HG03097 (cell line): ENCODE results near the gene FBLIM1.
"Not testable (repeated sequence)": the region's sequence is repeated elsewhere in the genome, so short reads cannot be mapped to it uniquely, and the experiment has no call there.

ENCODE experiments used
- ATAC-seq: cut with Tn5 transposase; IDR thresholded peaks from one replicate; pipeline ENCODE4 v1.9.1; 2021; ENCODE audit not compliant: unreplicated experiment, low FRiP score

The FBLIM1 gene

GRCh38 chr1:15803380-15803779, 44.8 kb downstream of the FBLIM1 start:
- ATAC-seq: no peak

DNA sequence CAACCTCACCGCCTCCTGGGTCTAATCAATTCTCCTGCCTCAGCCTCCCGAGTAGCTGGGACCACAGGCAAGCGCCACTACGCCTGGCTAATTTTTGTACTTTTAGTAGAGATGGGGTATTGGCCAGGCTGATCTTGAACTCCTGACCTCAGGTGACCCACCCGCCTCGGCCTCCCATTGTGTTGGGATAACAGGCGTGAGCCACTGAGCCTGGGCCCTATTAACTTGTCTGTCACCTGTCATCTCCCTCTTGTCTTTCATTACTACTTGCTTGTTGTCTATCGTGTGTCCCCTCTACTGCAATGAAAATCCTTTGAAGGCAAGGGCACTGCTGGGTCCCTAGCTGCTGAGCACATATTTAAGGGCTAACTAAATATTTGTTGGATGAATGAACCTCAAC, 45.5 kb downstream of the FBLIM1 start:
- ATAC-seq: no peak

GRCh38 chr1:15807121-15807520, 48.5 kb downstream of the FBLIM1 start:
- no peak for ATAC-seq

- not testable (repeated sequence) for ATAC-seq
Measured at GRCh38 chr1:15807549-15807948, 49.0 kb downstream of the FBLIM1 start, which contains the start of gene UQCRHL. TSS of gene UQCRHL (minus strand) at chr1:15807649. CDS start at chr1:15807649, 0 bp downstream.

GRCh38 chr1:15808955-15809354, 50.4 kb downstream of the FBLIM1 start:
- ATAC-seq: no peak

- ATAC-seq: no peak
Measured at GRCh38 chr1:15810073-15810472, 51.5 kb downstream of the FBLIM1 start.

GRCh38 chr1:15816674-15817073, 58.1 kb downstream of the FBLIM1 start:
- no peak for ATAC-seq

DNA sequence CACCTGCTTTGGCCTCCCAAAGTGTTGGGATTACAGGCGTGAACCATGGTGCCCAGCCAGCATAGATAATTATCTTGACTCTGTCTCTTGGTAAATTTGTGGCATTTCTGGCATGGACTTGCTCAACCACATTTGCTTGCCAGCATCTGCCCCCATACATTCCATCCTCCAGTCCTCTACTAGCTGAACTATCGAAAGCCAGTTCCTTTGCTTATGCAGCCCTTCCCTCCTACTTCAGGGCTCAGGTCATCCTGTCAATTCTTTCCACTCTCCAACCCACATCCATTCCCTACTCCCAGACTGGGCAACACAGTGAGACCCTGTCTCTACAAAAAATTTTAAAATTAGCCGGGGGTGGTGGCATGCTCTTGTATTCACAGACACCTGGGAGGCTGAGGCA, 61.9 kb downstream of the FBLIM1 start:
- ATAC-seq: no peak

- no peak for ATAC-seq
Measured at GRCh38 chr1:15825800-15826199, 67.2 kb downstream of the FBLIM1 start.

- no peak for ATAC-seq
Measured at GRCh38 chr1:15826810-15827507, 68.4 kb downstream of the FBLIM1 start.

GRCh38 chr1:15827567-15827966, 69.0 kb downstream of the FBLIM1 start:
- ATAC-seq: not testable (repeated sequence)

GRCh38 chr1:15828931-15829330, 70.3 kb downstream of the FBLIM1 start:
- ATAC-seq: not testable (repeated sequence)

DNA sequence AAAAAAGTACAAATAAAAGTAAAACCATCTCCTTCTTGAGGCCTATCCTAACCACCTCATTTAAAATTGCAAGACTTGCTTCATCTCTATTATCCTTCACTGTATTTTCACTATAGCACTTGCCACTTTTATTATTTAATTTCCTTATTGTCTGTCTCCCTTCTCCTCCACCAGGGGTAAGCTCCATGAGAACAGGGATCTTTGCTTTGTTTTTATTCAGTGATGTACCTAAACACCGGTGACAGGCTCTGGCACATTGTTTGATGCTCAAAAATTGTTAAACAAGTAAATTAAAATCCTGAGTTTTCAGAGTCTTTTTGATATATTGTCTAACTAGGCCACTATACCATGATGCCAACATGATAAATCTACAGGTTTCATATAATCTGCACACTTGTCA, 71.7 kb downstream of the FBLIM1 start:
- ATAC-seq: no peak

DNA sequence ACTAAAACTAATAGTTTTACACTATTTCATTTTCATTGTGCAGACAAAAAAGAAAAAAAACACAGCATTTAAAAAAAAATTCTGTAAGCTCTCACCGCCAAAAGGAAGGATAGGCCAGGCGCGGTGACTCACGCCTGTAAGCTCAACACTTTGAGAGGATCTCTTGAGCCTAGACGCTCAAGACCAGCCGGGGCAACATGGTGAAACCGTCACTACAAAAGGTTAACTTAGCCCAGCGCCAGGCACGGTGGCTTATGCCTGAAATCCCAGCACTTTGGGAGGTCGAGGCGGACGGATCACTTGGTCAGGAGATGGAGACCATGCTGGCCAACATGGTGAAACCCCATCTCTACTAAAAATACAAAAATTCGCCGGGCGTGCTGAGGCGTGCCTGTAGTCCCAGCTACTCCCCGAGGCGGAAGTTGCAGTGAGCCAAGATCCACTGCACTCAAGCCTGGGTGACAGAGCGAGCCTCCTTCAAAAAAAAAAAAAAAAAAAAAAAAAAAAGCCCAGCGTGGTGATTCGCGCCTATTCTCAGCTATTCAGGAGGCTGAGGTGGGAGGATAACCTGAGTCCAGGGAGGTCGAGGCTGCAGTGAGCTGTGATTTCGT, 74.6 kb downstream of the FBLIM1 start:
- ATAC-seq: no peak

DNA sequence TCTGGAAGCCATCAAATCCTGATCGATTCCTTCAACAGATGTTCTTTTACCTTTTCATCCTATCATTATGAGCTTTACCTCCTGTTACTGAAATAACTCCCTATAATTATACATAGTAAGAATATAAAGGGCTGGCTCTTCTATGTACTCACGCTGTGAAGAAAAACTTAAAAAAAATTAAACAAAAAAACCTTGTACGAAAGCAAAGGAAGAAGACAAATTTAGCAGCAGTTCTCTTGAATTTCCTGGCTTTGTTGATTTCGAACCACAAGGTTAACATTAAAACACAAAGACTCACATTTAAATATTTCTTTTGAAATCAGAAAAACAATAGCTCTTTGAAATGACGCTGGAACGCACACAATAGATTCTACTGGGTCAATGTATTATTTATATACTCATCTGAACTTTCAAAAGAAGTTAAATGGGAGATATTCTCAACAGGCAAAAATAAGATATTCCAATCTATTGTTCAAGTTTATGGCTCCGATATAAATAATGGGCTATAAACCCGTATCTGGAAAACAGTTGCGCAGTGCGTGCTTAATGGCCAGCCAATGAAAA, 75.3 kb downstream of the FBLIM1 start:
- ATAC-seq: no peak

- ATAC-seq: peak; percentile 49
Measured at GRCh38 chr1:15834406-15835204, 76.0 kb downstream of the FBLIM1 start.

- ATAC-seq: peak; percentile 1
Measured at GRCh38 chr1:15835205-15835740, 76.7 kb downstream of the FBLIM1 start.

DNA sequence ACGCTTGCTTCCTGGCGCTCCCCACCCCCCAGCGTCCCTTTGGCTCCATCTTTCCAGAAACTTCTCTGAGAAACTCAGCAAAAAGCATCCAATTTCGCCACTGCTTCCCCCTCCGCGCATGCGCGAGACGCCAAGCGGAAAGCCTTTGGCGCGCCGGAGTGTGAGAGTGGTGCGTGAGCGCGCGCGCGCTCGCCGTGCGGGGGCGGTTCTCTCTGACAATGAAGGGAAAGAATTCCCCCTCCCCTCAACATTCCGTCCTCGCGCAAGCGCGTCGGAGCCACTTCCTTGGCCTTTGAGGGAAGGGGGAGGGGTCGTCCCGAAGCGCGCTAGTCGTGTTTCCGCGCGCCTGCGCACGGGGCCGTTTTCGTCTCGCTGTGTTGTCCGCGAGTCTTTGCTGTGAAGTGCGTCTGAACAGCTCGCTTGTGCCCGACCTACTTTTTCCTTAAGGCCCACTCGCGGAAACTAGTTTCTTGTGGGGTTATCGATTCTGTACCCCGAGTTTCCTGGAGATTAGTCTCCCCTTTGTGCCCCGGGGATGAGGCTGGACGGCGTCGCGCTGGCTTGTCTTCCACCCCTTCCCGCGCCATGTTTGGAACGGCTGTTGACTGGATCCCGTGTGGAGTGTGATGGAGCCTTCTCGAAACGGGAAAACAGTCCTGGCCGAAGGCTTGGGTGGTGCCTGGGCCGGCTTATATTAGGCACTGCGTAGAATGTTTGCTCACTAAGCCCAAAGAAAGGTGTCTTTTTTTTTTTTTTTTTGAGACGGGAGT, 77.3 kb downstream of the FBLIM1 start:
- peak; percentile 57 for ATAC-seq
